Ishikawa (cell line): ENCODE results near the gene ADK.

Experiments
- EGR1 ChIP-seq: IDR thresholded peaks from 2 replicates; pipeline ENCODE4 v1.6.1; 2012
- EP300 ChIP-seq: IDR thresholded peaks from 2 replicates; pipeline ENCODE4 v1.6.1; 2012; ENCODE audit warnings: borderline replicate concordance
- FOXM1 ChIP-seq: IDR thresholded peaks from 2 replicates; pipeline ENCODE4 v1.6.1; 2012; ENCODE audit warnings: low read depth, borderline replicate concordance
- MAX ChIP-seq: IDR thresholded peaks from 2 replicates; pipeline ENCODE4 v1.6.1; 2012
- RAD21 ChIP-seq: IDR thresholded peaks from 2 replicates; pipeline ENCODE4 v1.6.1; 2012; ENCODE audit warnings: low read depth
- TAF1 ChIP-seq: IDR thresholded peaks from 2 replicates; pipeline ENCODE4 v1.6.1; 2012; ENCODE audit warnings: low read depth, mild to moderate bottlenecking
- TCF12 ChIP-seq: IDR thresholded peaks from 2 replicates; pipeline ENCODE4 v1.6.1; 2012; ENCODE audit warnings: low read depth
- USF1 ChIP-seq: IDR thresholded peaks from 2 replicates; pipeline ENCODE4 v1.6.1; 2012
- YY1 ChIP-seq: IDR thresholded peaks from 2 replicates; pipeline ENCODE4 v1.6.1; 2012; ENCODE audit warnings: low read depth

- no peak for TF ChIP-seq TAF1
- TF ChIP-seq TCF12: no peak
- TF ChIP-seq EGR1: no peak
- no peak for TF ChIP-seq RAD21
- no peak for TF ChIP-seq YY1
- no peak for TF ChIP-seq FOXM1
- no peak for TF ChIP-seq USF1
- TF ChIP-seq MAX: no peak
- TF ChIP-seq EP300: no peak
Measured at GRCh38 chr10:74434547-74434946, 283.5 kb downstream of the ADK start.
